ENCODE results near the gene FGFBP2. TPM values are rescaled to one million over a fixed set of nuclear protein-coding genes. Genes with fewer than 3 reads are reported as not detected.

The FGFBP2 gene
- total RNA-seq, 1 donor, result 0.36 TPM

- no peak for TF ChIP-seq CTCF (IDR thresholded peaks at IDR 0.05; ENCODE audit: extremely low read depth, low read depth, low read length)
- no peaks in the 10 kb centered on the region for H3K79me2 ChIP-seq (ENCODE audit: insufficient read depth, low read length)
- peak overlapping the region; percentile 50 for H3K27ac ChIP-seq (ENCODE audit: low read depth, low read length)
- no peak overlapping the region for H3K4me2 ChIP-seq (ENCODE audit: insufficient read depth, low read length)
- H3K4me3 ChIP-seq (ENCODE audit: insufficient read depth, low read length), result no peak overlapping the region
- no peaks in the 10 kb centered on the region for H3K27me3 ChIP-seq (ENCODE audit: insufficient read depth, low read length)
- H3K4me1 ChIP-seq (ENCODE audit: insufficient read depth, low read length), result peaks cover 25% of the 10 kb centered on the region
- H3K9me3 ChIP-seq (ENCODE audit: low read depth, low read length), result no peaks in the 10 kb centered on the region
- no peaks in the 10 kb centered on the region for H4K20me1 ChIP-seq (ENCODE audit: insufficient read depth, low read length)
- no peaks in the 10 kb centered on the region for H3K36me3 ChIP-seq (ENCODE audit: insufficient read depth, low read length)
- no peak for DNase-seq (ENCODE audit: insufficient read length, low spot score, missing footprints)
- H2AFZ ChIP-seq (ENCODE audit: low read length), result no peak overlapping the region
These were observed 48.7 kb downstream of the FGFBP2 start for GRCh38 chr4:15914291-15914690.

- Histone ChIP-seq H3K4me3 (ENCODE audit: insufficient read depth, low read length) (no peak overlapping the region), H3K27me3 (ENCODE audit: insufficient read depth, low read length) (no peaks in the 10 kb centered on the region), H3K79me2 (ENCODE audit: insufficient read depth, low read length) (no peaks in the 10 kb centered on the region), H3K9me3 (ENCODE audit: low read depth, low read length) (no peaks in the 10 kb centered on the region), H3K4me1 (ENCODE audit: insufficient read depth, low read length) (peaks cover 25% of the 10 kb centered on the region), H3K4me2 (ENCODE audit: insufficient read depth, low read length) (peak overlapping the region; percentile 21), H2AFZ (ENCODE audit: low read length) (no peak overlapping the region), H4K20me1 (ENCODE audit: insufficient read depth, low read length) (no peaks in the 10 kb centered on the region), H3K36me3 (ENCODE audit: insufficient read depth, low read length) (no peaks in the 10 kb centered on the region), H3K27ac (ENCODE audit: low read depth, low read length) (peak overlapping the region; percentile 63)
- no peak for TF ChIP-seq CTCF (IDR thresholded peaks at IDR 0.05; ENCODE audit: extremely low read depth, low read depth, low read length)
- DNase-seq (ENCODE audit: insufficient read length, low spot score, missing footprints), result peak; percentile 90
These were observed 49.4 kb downstream of the FGFBP2 start for GRCh38 chr4:15913631-15913970.

GRCh38 chr4:15912961-15913630, 49.9 kb downstream of the FGFBP2 start:
- no peak for TF ChIP-seq CTCF (IDR thresholded peaks at IDR 0.05; ENCODE audit: extremely low read depth, low read depth, low read length)
- Histone ChIP-seq H3K4me3 (ENCODE audit: insufficient read depth, low read length) (no peak overlapping the region), H3K27me3 (ENCODE audit: insufficient read depth, low read length) (no peaks in the 10 kb centered on the region), H3K27ac (ENCODE audit: low read depth, low read length) (peak overlapping the region; percentile 63), H3K36me3 (ENCODE audit: insufficient read depth, low read length) (no peaks in the 10 kb centered on the region), H3K4me2 (ENCODE audit: insufficient read depth, low read length) (peak overlapping the region; percentile 21), H2AFZ (ENCODE audit: low read length) (no peak overlapping the region), H3K79me2 (ENCODE audit: insufficient read depth, low read length) (no peaks in the 10 kb centered on the region), H4K20me1 (ENCODE audit: insufficient read depth, low read length) (no peaks in the 10 kb centered on the region), H3K9me3 (ENCODE audit: low read depth, low read length) (no peaks in the 10 kb centered on the region), H3K4me1 (ENCODE audit: insufficient read depth, low read length) (peaks cover 25% of the 10 kb centered on the region)
- no peak for DNase-seq (ENCODE audit: insufficient read length, low spot score, missing footprints)

- H4K20me1 ChIP-seq (ENCODE audit: insufficient read depth, low read length), result no peaks in the 10 kb centered on the region
- no peak for DNase-seq (ENCODE audit: insufficient read length, low spot score, missing footprints)
- H3K27me3 ChIP-seq (ENCODE audit: insufficient read depth, low read length), result no peaks in the 10 kb centered on the region
- no peak overlapping the region for H3K4me2 ChIP-seq (ENCODE audit: insufficient read depth, low read length)
- TF ChIP-seq CTCF (IDR thresholded peaks at IDR 0.05; ENCODE audit: extremely low read depth, low read depth, low read length), result no peak
- no peak overlapping the region for H2AFZ ChIP-seq (ENCODE audit: low read length)
- H3K9me3 ChIP-seq (ENCODE audit: low read depth, low read length), result no peaks in the 10 kb centered on the region
- H3K4me3 ChIP-seq (ENCODE audit: insufficient read depth, low read length), result no peak overlapping the region
- no peaks in the 10 kb centered on the region for H3K36me3 ChIP-seq (ENCODE audit: insufficient read depth, low read length)
- peak overlapping the region; percentile 63 for H3K27ac ChIP-seq (ENCODE audit: low read depth, low read length)
- H3K4me1 ChIP-seq (ENCODE audit: insufficient read depth, low read length), result peaks cover 25% of the 10 kb centered on the region
- no peaks in the 10 kb centered on the region for H3K79me2 ChIP-seq (ENCODE audit: insufficient read depth, low read length)
These were observed 50.7 kb downstream of the FGFBP2 start for GRCh38 chr4:15912236-15912635.

Other genes with a start within 250 kb of the FGFBP2 start
- under 0.01 TPM in 2 replicates for gene CD38, start 184.8 kb downstream of the FGFBP2 start, total RNA-seq
- not detected in 2 replicates for gene FGFBP1, start 24.4 kb downstream of the FGFBP2 start, total RNA-seq
- not detected in 2 replicates for gene PROM1, start 120.8 kb upstream of the FGFBP2 start, total RNA-seq

All from osteoblast (primary cell).